Endothelial cell of umbilical vein (primary cell): ENCODE measurements around the gene LDB3. TPM values are rescaled to one million over a fixed set of nuclear protein-coding genes. Genes with fewer than 3 reads are reported as not detected.

Experiments
- BruUV-seq: library from RNA; stranded (reverse); fragments of 400-500 nt; replicated peaks from 2 replicates; lab custom pipeline; 2021; lab: Mats Ljungman, UMichigan
- CTCF ChIA-PET: fragments of 300-600, 350-600 bp; sonication (Branson Sonifier 250); formaldehyde crosslinking; loops from one replicate; lab custom pipeline; 2021; ENCODE audit warnings: antibody characterized with exemption, inconsistent platforms; lab: Charles Lee
- POLR2A ChIA-PET: fragments of 300-600, 350-600 bp; sonication (Branson Sonifier 250); formaldehyde crosslinking; loops from one replicate; lab custom pipeline; 2021; ENCODE audit warnings: antibody characterized with exemption, inconsistent platforms; lab: Charles Lee
- DNase-seq: peaks from one replicate; pipeline ENCODE4 v3.0.0-alpha.2; 2011; ENCODE audit warnings: low read depth, low spot score
- FAIRE-seq: peaks from 2 replicates; lab custom pipeline; 2011; peaks lifted over from hg19 to GRCh38; lab: Jason Lieb, UNC
- H2AFZ ChIP-seq: 2 replicates; pipeline ENCODE4 v1.6.0; 2012; ENCODE audit warnings: low read depth, low read length, control low read depth, inconsistent platforms
- H3K27ac ChIP-seq: 2 replicates; pipeline ENCODE4 v1.5.1; 2011; ENCODE audit warnings: low read depth, mild to moderate bottlenecking, control low read depth, low read length, moderate library complexity; ENCODE audit not compliant: insufficient read depth
- H3K27me3 ChIP-seq, 2 experiments: 2 replicates each; pipeline versions ENCODE4 v1.6.0 to v1.6.1; 2011; ENCODE audit warnings: low read length in 2 of 2, mixed read lengths in 1 of 2; ENCODE audit not compliant: control insufficient read depth in 2 of 2, insufficient read depth in 2 of 2
- H3K36me3 ChIP-seq, 2 experiments: 2 replicates in 1 of 2; 3 replicates in 1 of 2; pipeline ENCODE4 v1.5.1; 2011; ENCODE audit warnings: low read length in 2 of 2, mild to moderate bottlenecking in 1 of 2, moderate library complexity in 1 of 2; ENCODE audit not compliant: control insufficient read depth in 2 of 2, insufficient read depth in 2 of 2; ENCODE audit errors: extremely low read depth in 1 of 2
- H3K4me1 ChIP-seq: 3 replicates; pipeline ENCODE4 v1.5.1; 2011; ENCODE audit warnings: mild to moderate bottlenecking, low read length; ENCODE audit not compliant: control insufficient read depth, insufficient read depth; ENCODE audit errors: extremely low read depth
- H3K4me2 ChIP-seq: 2 replicates; pipeline ENCODE4 v1.6.1; 2011; ENCODE audit warnings: low read length, control low read depth, mixed read lengths; ENCODE audit not compliant: insufficient read depth
- H3K4me3 ChIP-seq, 3 experiments: fragments of 200-600 bp in 1 of 3; sonication (generic), shearing (Covaris generic) in 1 of 3; replicated peaks in 1 of 3; 2 replicates each; pipeline ENCODE4 v1.5.1; 2011 to 2016; ENCODE audit warnings: control low read depth in 3 of 3, low read length in 3 of 3, mild to moderate bottlenecking in 2 of 3, inconsistent platforms in 1 of 3, low read depth in 1 of 3, moderate library complexity in 1 of 3; ENCODE audit not compliant: insufficient read depth in 1 of 3
- H3K79me2 ChIP-seq: 2 replicates; pipeline ENCODE4 v1.6.0; 2012; ENCODE audit warnings: low read length, inconsistent platforms; ENCODE audit not compliant: control insufficient read depth, insufficient read depth
- H3K9ac ChIP-seq: replicated peaks from 2 replicates; pipeline ENCODE3; 2011; ENCODE audit warnings: low read length, control low read depth; ENCODE audit not compliant: insufficient read depth; ENCODE audit errors: extremely low read depth
- H3K9me1 ChIP-seq: replicated peaks from 3 replicates; pipeline ENCODE4 v1.6.0; 2011; ENCODE audit warnings: mild to moderate bottlenecking, low read length; ENCODE audit not compliant: control insufficient read depth, insufficient read depth; ENCODE audit errors: extremely low read depth
- H3K9me3 ChIP-seq: replicated peaks from 2 replicates; pipeline ENCODE4 v1.5.1; 2012; ENCODE audit warnings: low read length, inconsistent platforms; ENCODE audit not compliant: control insufficient read depth, insufficient read depth
- H4K20me1 ChIP-seq: replicated peaks from 2 replicates; pipeline ENCODE3; 2011; ENCODE audit warnings: mild to moderate bottlenecking, low read length; ENCODE audit not compliant: control insufficient read depth, insufficient read depth; ENCODE audit errors: extremely low read depth
- CTCF ChIP-seq, 2 donors: IDR thresholded peaks; 1 replicate in 1 of 2; 2 replicates in 1 of 2; pipeline ENCODE4 v1.5.1; 2011; ENCODE audit warnings: low read length in 2 of 2, mild to moderate bottlenecking in 2 of 2, moderate library complexity in 2 of 2, control low read depth in 1 of 2, inconsistent platforms in 1 of 2, low read depth in 1 of 2; ENCODE audit not compliant: insufficient read depth in 1 of 2; ENCODE audit errors: extremely low read depth in 1 of 2
- EZH2 ChIP-seq: IDR thresholded peaks from 2 replicates; pipeline ENCODE4 v1.6.1; 2012; ENCODE audit warnings: borderline replicate concordance, low read depth, mild to moderate bottlenecking, moderate library complexity, low read length, inconsistent platforms; ENCODE audit not compliant: severe bottlenecking
- FOS ChIP-seq: IDR thresholded peaks from 2 replicates; pipeline ENCODE4 v1.6.1; 2011; ENCODE audit warnings: mild to moderate bottlenecking, low read length, moderate library complexity, borderline replicate concordance; ENCODE audit not compliant: insufficient read depth
- GATA2 ChIP-seq: IDR thresholded peaks from 2 replicates; pipeline ENCODE4 v1.7.0; 2011; ENCODE audit warnings: low read depth, mild to moderate bottlenecking, moderate library complexity, mixed read lengths, low read length; ENCODE audit not compliant: insufficient read length, insufficient read depth
- JUN ChIP-seq: IDR thresholded peaks from 2 replicates; pipeline ENCODE4 v1.6.1; 2011; ENCODE audit warnings: borderline replicate concordance, low read depth; ENCODE audit not compliant: insufficient read length, insufficient read depth
- MAX ChIP-seq: IDR thresholded peaks from 2 replicates; pipeline ENCODE4 v1.6.1; 2011; ENCODE audit not compliant: insufficient read depth, insufficient read length
- MYC ChIP-seq: IDR thresholded peaks from one replicate; pipeline ENCODE4 v1.6.1; 2011; ENCODE audit warnings: mild to moderate bottlenecking, low read depth, low read length
- POLR2A ChIP-seq: IDR thresholded peaks from 2 replicates; pipeline ENCODE4 v1.6.1; 2012; ENCODE audit warnings: low read depth, mild to moderate bottlenecking, control low read depth, low read length
- POLR2AphosphoS5 ChIP-seq: IDR thresholded peaks from 2 replicates; pipeline ENCODE4 v1.6.1; 2012; ENCODE audit warnings: low read depth, mild to moderate bottlenecking, control low read depth, low read length, moderate library complexity; ENCODE audit not compliant: insufficient read depth
- dilution Hi-C: fragments of 300-500 bp; cut with MboI; formaldehyde crosslinking; loops from one replicate; pipeline ENCODE4 v1.15.0; 2019; ENCODE audit warnings: low sequenced_read_pairs; ENCODE audit not compliant: extremely low pct_ligation_motif_present
- intact Hi-C: fragments of 100-400 bp; cut with micrococcal nuclease; formaldehyde crosslinking; loops from one replicate; pipeline ENCODE4 v1.10.0; 2022
- polyA plus RNA-seq, 4 experiments: library from polyadenylated mRNA; depleted of rRNA in 3 of 4; stranded (reverse) in 3 of 4; unstranded in 1 of 4; fragments of >200 nt; gene quantifications; 2 replicates each; pipeline versions ENCODE4 v1.2.1 to v1.2.3, GENCODE V29; 2011 to 2012; ENCODE audit warnings: missing spikeins in 1 of 4
- total RNA-seq: library from RNA; stranded (reverse); gene quantifications from 2 replicates; pipeline ENCODE4 v1.2.3, GENCODE V29; 2021

Gene LDB3
- total and polyA plus RNA-seq, 2 donors (not counting 3 experiments of a cell fraction or from before 2014, with no cell fraction given): not detected

GRCh38 chr10:86773498-86773897 lies 105.2 kb downstream of the LDB3 start:
- FAIRE-seq: no peak
- DNase-seq: no peak
- H3K4me2 ChIP-seq: no peak overlapping the region
- TF ChIP-seq EZH2 (no peak), JUN (no peak), MAX (no peak), CTCF (IDR thresholded peaks at IDR 0.05; ENCODE audit: extremely low read depth in 1 of 2, insufficient read depth in 1 of 2, low read depth in 1 of 2, low read length in 2 of 2) (no peak), MYC (no peak), FOS (no peak), POLR2A (no peak), POLR2AphosphoS5 (no peak), GATA2 (no peak)
- dilution Hi-C loops (no loop called here), intact Hi-C loops (no loop called here)
- BruUV-seq: no TSS peak
- H4K20me1 ChIP-seq: no peaks in the 10 kb centered on the region
- no peaks in the 10 kb centered on the region for H3K9me3 ChIP-seq
- no peaks in the 10 kb centered on the region for H3K4me1 ChIP-seq
- no peak overlapping the region for H2AFZ ChIP-seq
- no peak overlapping the region for H3K9ac ChIP-seq
- H3K27ac ChIP-seq: no peak overlapping the region
- CTCF ChIA-PET: interaction anchor here (0.6 to 1.8 kb wide), 5 partner anchors 12 to 126 kb away, joined by 3 to 4 read pairs (median 3); no protein-coding TSS in a partner anchor
- no peaks in the 10 kb centered on the region for H3K36me3 ChIP-seq
- H3K4me3 ChIP-seq: no peak overlapping the region
- POLR2A ChIA-PET: no interaction called here
- no peaks in the 10 kb centered on the region for H3K9me1 ChIP-seq
- H3K27me3 ChIP-seq: peaks cover 52 to 77% of the 10 kb centered on the region in 2 experiments
- no peaks in the 10 kb centered on the region for H3K79me2 ChIP-seq
